ENCODE data around the gene C1QTNF6.
A peak's percentile ranks its signal among the peaks of the same experiment; 100 is the strongest.

Gene C1QTNF6

GRCh38 chr22:37218771-37219411, 30.8 kb upstream of the C1QTNF6 start:
- peaks cover 25% of the 10 kb centered on the region for H3K4me1 Mint-ChIP-seq
- H3K4me3 Mint-ChIP-seq, result no peak overlapping the region
- H3K27ac Mint-ChIP-seq, result no peak overlapping the region
- no peaks in the 10 kb centered on the region for H3K36me3 Mint-ChIP-seq (ENCODE audit: low read depth)
- TF ChIP-seq CTCF (IDR thresholded peaks at IDR 0.05), result no peak
- H3K27me3 Mint-ChIP-seq (ENCODE audit: low read depth, poor library complexity), result peaks cover 34% of the 10 kb centered on the region
- no peak for DNase-seq
- no peaks in the 10 kb centered on the region for H3K9me3 Mint-ChIP-seq

- H3K36me3 Mint-ChIP-seq (ENCODE audit: low read depth), result no peaks in the 10 kb centered on the region
- TF ChIP-seq CTCF (IDR thresholded peaks at IDR 0.05), result no peak
- no peak for DNase-seq
- peaks cover 36% of the 10 kb centered on the region for H3K27me3 Mint-ChIP-seq (ENCODE audit: low read depth, poor library complexity)
- no peak overlapping the region for H3K27ac Mint-ChIP-seq
- no peaks in the 10 kb centered on the region for H3K9me3 Mint-ChIP-seq
- peaks cover 30% of the 10 kb centered on the region for H3K4me1 Mint-ChIP-seq
- no peak overlapping the region for H3K4me3 Mint-ChIP-seq
Observed at GRCh38 chr22:37218399-37218770, 30.3 kb upstream of the C1QTNF6 start.

- H3K4me3 Mint-ChIP-seq, result no peak overlapping the region
- H3K36me3 Mint-ChIP-seq (ENCODE audit: low read depth), result no peaks in the 10 kb centered on the region
- H3K9me3 Mint-ChIP-seq, result no peaks in the 10 kb centered on the region
- H3K27me3 Mint-ChIP-seq (ENCODE audit: low read depth, poor library complexity), result peaks cover 50% of the 10 kb centered on the region
- H3K4me1 Mint-ChIP-seq, result peaks cover 52% of the 10 kb centered on the region
- no peak for TF ChIP-seq CTCF (IDR thresholded peaks at IDR 0.05)
- H3K27ac Mint-ChIP-seq, result no peak overlapping the region
- DNase-seq, result no peak
Observed at GRCh38 chr22:37215890-37216289, 27.8 kb upstream of the C1QTNF6 start.

GRCh38 chr22:37214731-37215030, 26.6 kb upstream of the C1QTNF6 start:
- H3K27me3 Mint-ChIP-seq (ENCODE audit: low read depth, poor library complexity), result peaks cover 53% of the 10 kb centered on the region
- H3K36me3 Mint-ChIP-seq (ENCODE audit: low read depth), result no peaks in the 10 kb centered on the region
- peak; percentile 3 for DNase-seq
- TF ChIP-seq CTCF (IDR thresholded peaks at IDR 0.05), result no peak
- H3K9me3 Mint-ChIP-seq, result no peaks in the 10 kb centered on the region
- no peak overlapping the region for H3K27ac Mint-ChIP-seq
- H3K4me3 Mint-ChIP-seq, result no peak overlapping the region
- peaks cover 56% of the 10 kb centered on the region for H3K4me1 Mint-ChIP-seq

GRCh38 chr22:37213941-37214730, 26.1 kb upstream of the C1QTNF6 start:
- no peak overlapping the region for H3K4me3 Mint-ChIP-seq
- no peak overlapping the region for H3K27ac Mint-ChIP-seq
- H3K36me3 Mint-ChIP-seq (ENCODE audit: low read depth), result no peaks in the 10 kb centered on the region
- TF ChIP-seq CTCF (IDR thresholded peaks at IDR 0.05), result no peak
- DNase-seq, result no peak
- no peaks in the 10 kb centered on the region for H3K9me3 Mint-ChIP-seq
- peaks cover 54% of the 10 kb centered on the region for H3K4me1 Mint-ChIP-seq
- peaks cover 50% of the 10 kb centered on the region for H3K27me3 Mint-ChIP-seq (ENCODE audit: low read depth, poor library complexity)

Data from nephron progenitor cell (in vitro differentiated cells).